HL-60 (cell line): Measurements from ENCODE around the gene CLIC3.

ENCODE experiments used
- DNase-seq, 2 experiments: peaks; one replicate each; pipeline ENCODE4 v3.0.0-alpha.2; 2010 to 2020; ENCODE audit warnings: low read depth in 1 of 2, low spot score in 1 of 2
- H3K27ac ChIP-seq: fragments of 250-450 bp; sonication (Bioruptor Pico); replicated peaks from 2 replicates; pipeline ENCODE4 v1.5.1; 2020; ENCODE audit warnings: mild to moderate bottlenecking, moderate library complexity
- H3K27me3 ChIP-seq: fragments of 250-450 bp; sonication (Bioruptor Pico); 2 replicates; pipeline ENCODE4 v1.5.1; 2021; ENCODE audit warnings: mild to moderate bottlenecking, moderate library complexity; ENCODE audit not compliant: insufficient read depth, poor library complexity, severe bottlenecking
- H3K4me3 ChIP-seq: replicated peaks from 2 replicates; pipeline ENCODE4 v1.5.1; 2011; ENCODE audit warnings: mild to moderate bottlenecking, control low read depth, low read length; ENCODE audit not compliant: insufficient read depth
- GABPA ChIP-seq: IDR thresholded peaks from 2 replicates; pipeline ENCODE4 v1.6.1; 2012; ENCODE audit warnings: low read depth
- POLR2AphosphoS5 ChIP-seq: IDR thresholded peaks from 2 replicates; pipeline ENCODE4 v1.6.1; 2012; ENCODE audit warnings: low read depth
- REST ChIP-seq: IDR thresholded peaks from 2 replicates; pipeline ENCODE4 v1.6.1; 2012; ENCODE audit warnings: low read depth; ENCODE audit not compliant: insufficient replicate concordance
- SPI1 ChIP-seq: IDR thresholded peaks from 2 replicates; pipeline ENCODE4 v1.6.1; 2012; ENCODE audit warnings: low read depth, mild to moderate bottlenecking, borderline replicate concordance
- TF ChIP-seq, protein P1 (sequence below): IDR thresholded peaks from one replicate; pipeline ENCODE4 v1.5.1; 2011; ENCODE audit warnings: low read length, control low read depth, inconsistent platforms; ENCODE audit not compliant: insufficient read depth

The CLIC3 gene

GRCh38 chr9:136955202-136955942, 41.0 kb downstream of the CLIC3 start:
- no peak for DNase-seq
- no peak for TF ChIP-seq POLR2AphosphoS5
- TF ChIP-seq, protein P1, sequence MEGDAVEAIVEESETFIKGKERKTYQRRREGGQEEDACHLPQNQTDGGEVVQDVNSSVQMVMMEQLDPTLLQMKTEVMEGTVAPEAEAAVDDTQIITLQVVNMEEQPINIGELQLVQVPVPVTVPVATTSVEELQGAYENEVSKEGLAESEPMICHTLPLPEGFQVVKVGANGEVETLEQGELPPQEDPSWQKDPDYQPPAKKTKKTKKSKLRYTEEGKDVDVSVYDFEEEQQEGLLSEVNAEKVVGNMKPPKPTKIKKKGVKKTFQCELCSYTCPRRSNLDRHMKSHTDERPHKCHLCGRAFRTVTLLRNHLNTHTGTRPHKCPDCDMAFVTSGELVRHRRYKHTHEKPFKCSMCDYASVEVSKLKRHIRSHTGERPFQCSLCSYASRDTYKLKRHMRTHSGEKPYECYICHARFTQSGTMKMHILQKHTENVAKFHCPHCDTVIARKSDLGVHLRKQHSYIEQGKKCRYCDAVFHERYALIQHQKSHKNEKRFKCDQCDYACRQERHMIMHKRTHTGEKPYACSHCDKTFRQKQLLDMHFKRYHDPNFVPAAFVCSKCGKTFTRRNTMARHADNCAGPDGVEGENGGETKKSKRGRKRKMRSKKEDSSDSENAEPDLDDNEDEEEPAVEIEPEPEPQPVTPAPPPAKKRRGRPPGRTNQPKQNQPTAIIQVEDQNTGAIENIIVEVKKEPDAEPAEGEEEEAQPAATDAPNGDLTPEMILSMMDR: no peak
- no peak overlapping the region for H3K27ac ChIP-seq
- H3K4me3 ChIP-seq: no peak overlapping the region
- H3K27me3 ChIP-seq: no peaks in the 10 kb centered on the region

GRCh38 chr9:136954270-136955083, 41.9 kb downstream of the CLIC3 start:
- H3K4me3 ChIP-seq: no peak overlapping the region
- H3K27ac ChIP-seq: no peak overlapping the region
- no peak for DNase-seq
- H3K27me3 ChIP-seq: no peaks in the 10 kb centered on the region
- no peak for TF ChIP-seq SPI1
- no peak for TF ChIP-seq POLR2AphosphoS5
- TF ChIP-seq GABPA: no peak
- TF ChIP-seq, protein P1: no peak
- no peak for TF ChIP-seq REST

- no peak for DNase-seq
- H3K27ac ChIP-seq: no peak overlapping the region
Observed at GRCh38 chr9:136953771-136954269, 42.5 kb downstream of the CLIC3 start.

More at GRCh38 chr9:136953771-136954269, 42.5 kb downstream of the CLIC3 start:
- Histone ChIP-seq H3K4me3 (no peak overlapping the region), H3K27me3 (no peaks in the 10 kb centered on the region)
- no peak for TF ChIP-seq POLR2AphosphoS5
- TF ChIP-seq REST: no peak
- TF ChIP-seq, protein P1: no peak
- TF ChIP-seq SPI1: no peak
- TF ChIP-seq GABPA: no peak
